CD4-positive, alpha-beta T cell (primary cell): ENCODE data around the gene SP9. TPM values are rescaled to one million over a fixed set of nuclear protein-coding genes. Genes with fewer than 3 reads are reported as not detected.

Experiments
- ATAC-seq: fragments of 200-7000 bp; cut with Tn5 transposase; one replicate; pipeline ENCODE4 v1.10.0; 2022; ENCODE audit warnings: mild to moderate bottlenecking; ENCODE audit not compliant: poor library complexity
- CTCF ChIA-PET: fragments of 350-600 bp; sonication (Branson Sonifier 250); formaldehyde crosslinking; loops from one replicate; lab custom pipeline; 2021; ENCODE audit warnings: antibody characterized with exemption, inconsistent platforms; lab: Charles Lee
- POLR2A ChIA-PET: fragments of 350-600 bp; sonication (Branson Sonifier 250); formaldehyde crosslinking; loops from one replicate; lab custom pipeline; 2021; ENCODE audit warnings: antibody characterized with exemption, inconsistent platforms; lab: Charles Lee
- DNase-seq, 14 experiments: peaks; one replicate each; pipeline ENCODE4 v3.0.0-alpha.2; 2013 to 2020; ENCODE audit warnings: mixed read lengths in 2 of 14
- H3K27ac ChIP-seq, 2 donors: one replicate each; pipeline versions ENCODE4 v1.5.1 to v1.7.0; 2013; ENCODE audit warnings: low read length in 2 of 2, low read depth in 1 of 2, mild to moderate bottlenecking in 1 of 2
- H3K27me3 ChIP-seq, 2 experiments: 1 replicate in 1 of 2; 2 replicates in 1 of 2; pipeline versions ENCODE4 v1.6.1 to v1.7.0; 2013; ENCODE audit warnings: low read length in 2 of 2, control low read depth in 1 of 2, mild to moderate bottlenecking in 1 of 2, moderate library complexity in 1 of 2; ENCODE audit not compliant: insufficient read depth in 2 of 2, control insufficient read depth in 1 of 2
- H3K36me3 ChIP-seq: one replicate; pipeline ENCODE4 v1.6.1; 2013; ENCODE audit warnings: low read length, control low read depth; ENCODE audit not compliant: insufficient read depth
- H3K4me1 ChIP-seq: one replicate; pipeline ENCODE4 v1.6.1; 2013; ENCODE audit warnings: low read length, control low read depth; ENCODE audit not compliant: insufficient read depth
- H3K4me3 ChIP-seq: one replicate; pipeline ENCODE4 v1.5.1; 2013; ENCODE audit warnings: mild to moderate bottlenecking, low read length, moderate library complexity
- H3K9me3 ChIP-seq, 2 experiments: 1 replicate in 1 of 2; 2 replicates in 1 of 2; pipeline versions ENCODE4 v1.6.1 to v1.7.0; 2013; ENCODE audit warnings: low read length in 2 of 2, mild to moderate bottlenecking in 2 of 2, control low read depth in 1 of 2, moderate library complexity in 1 of 2; ENCODE audit not compliant: control insufficient read depth in 1 of 2, insufficient read depth in 1 of 2
- H3K27ac Mint-ChIP-seq: one replicate; pipeline ENCODE4 v1.8.0; 2020; ENCODE audit warnings: mixed read lengths
- H3K27me3 Mint-ChIP-seq: one replicate; pipeline ENCODE4 v1.8.0; 2021; ENCODE audit warnings: mixed read lengths
- H3K36me3 Mint-ChIP-seq: one replicate; pipeline ENCODE4 v1.8.0; 2021; ENCODE audit warnings: low read depth, mixed read lengths
- H3K4me1 Mint-ChIP-seq: one replicate; pipeline ENCODE4 v1.8.0; 2021; ENCODE audit warnings: low read depth, mixed read lengths
- H3K4me3 Mint-ChIP-seq: one replicate; pipeline ENCODE4 v1.8.0; 2020; ENCODE audit warnings: mild to moderate bottlenecking, mixed read lengths
- H3K9me3 Mint-ChIP-seq: one replicate; pipeline ENCODE4 v1.8.0; 2020; ENCODE audit warnings: mixed read lengths
- intact Hi-C, 2 experiments: fragments of 100-400 bp; cut with DNase I in 1 of 2; cut with micrococcal nuclease in 1 of 2; formaldehyde crosslinking; loops; one replicate each; pipeline versions ENCODE4 v1.15.1 to v1.9.0; 2023 to 2025; cut with DNase I, micrococcal nuclease
- total RNA-seq, 174 experiments: library from RNA in 2 of 174; stranded (reverse) in 2 of 174; gene quantifications; one replicate each; pipeline ENCODE4 v1.2.3 and lab custom pipeline; 2021 to 2026
- TF ChIP-seq, protein P1 (sequence below): fragments of 200-600 bp; IDR thresholded peaks from one replicate; pipeline ENCODE4 v1.8.0; 2022; ENCODE audit warnings: antibody characterized with exemption, mild to moderate bottlenecking

The SP9 gene
- total RNA-seq, 2 experiments from 2014 or later: not detected

DNA sequence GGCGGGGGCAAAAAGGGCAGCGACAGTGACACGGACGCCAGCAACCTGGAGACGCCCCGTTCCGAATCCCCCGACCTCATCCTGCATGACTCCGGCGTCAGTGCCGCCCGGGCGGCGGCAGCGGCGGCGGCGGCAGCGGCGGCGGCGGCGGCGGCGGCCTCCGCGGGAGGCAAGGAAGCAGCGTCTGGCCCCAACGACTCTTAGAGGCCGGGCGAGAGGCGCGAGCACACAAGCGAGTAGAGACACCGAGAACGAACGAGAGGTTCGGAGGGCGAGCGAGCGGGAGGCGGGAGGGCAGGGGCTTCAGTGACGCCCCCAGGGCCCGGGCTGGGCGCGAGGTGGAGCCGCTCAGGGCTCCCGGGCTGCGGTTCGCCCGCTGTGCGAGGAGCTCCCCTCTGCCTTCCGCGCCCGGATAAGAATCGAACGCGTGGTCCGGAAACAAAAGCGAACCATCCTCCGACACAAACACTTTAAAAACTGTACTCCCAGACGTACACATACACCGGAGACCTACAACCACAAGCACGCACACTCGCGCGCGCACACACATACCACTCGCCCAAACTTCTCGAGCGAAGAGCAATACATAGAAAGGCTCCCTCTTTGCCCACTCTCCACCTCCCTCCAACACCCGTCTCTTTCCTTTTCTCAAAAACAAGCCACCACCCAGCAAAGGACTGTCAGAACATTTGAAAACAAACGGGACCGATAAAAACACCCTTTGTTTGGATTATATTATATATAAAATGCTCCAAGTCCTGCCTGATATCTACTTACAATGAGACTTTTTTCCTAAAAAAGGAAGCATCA is 2.8 kb downstream of the SP9 start:
- peak overlapping the region; percentile 59 for H3K27ac Mint-ChIP-seq

DNA sequence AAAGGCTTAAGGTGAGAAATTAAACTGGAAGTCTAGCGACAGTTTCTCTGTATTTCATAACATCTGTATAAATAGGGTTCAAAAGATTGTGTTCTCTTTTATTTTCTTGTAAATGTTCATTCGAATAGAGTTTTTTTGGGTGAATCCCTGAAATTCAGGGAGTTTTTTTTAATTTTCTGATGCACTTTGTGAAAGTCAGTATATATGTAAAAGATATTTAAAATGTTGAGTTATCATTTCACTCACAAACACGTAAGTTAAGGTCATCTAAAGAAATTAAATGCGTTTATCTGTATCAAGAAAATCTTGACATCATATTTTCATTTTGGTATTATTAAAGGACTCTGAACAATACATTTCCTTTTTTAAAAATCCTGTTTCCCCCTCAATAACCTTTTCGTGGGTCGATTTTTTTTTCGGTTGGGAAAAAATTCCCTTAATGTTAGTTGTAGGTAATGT is 3.4 kb downstream of the SP9 start:
- ATAC-seq: no peak
- no peaks in the 10 kb centered on the region for H3K36me3 ChIP-seq
- Mint-ChIP-seq H3K4me1 (peaks cover 48% of the 10 kb centered on the region), H3K9me3 (no peaks in the 10 kb centered on the region), H3K36me3 (peaks cover 5% of the 10 kb centered on the region), H3K27ac (peak overlapping the region; percentile 59), H3K4me3 (peak overlapping the region; percentile 75), H3K27me3 (peaks cover 81% of the 10 kb centered on the region)
- intact Hi-C loops: loop anchor here (5.0 to 10.0 kb wide), 3 partner anchors 583 to 1747 kb away; partner anchors contain the start of gene EVX2 (in 2 of the 2)
- H3K4me3 ChIP-seq: no peak overlapping the region
- H3K27me3 ChIP-seq: peaks cover 67 to 91% of the 10 kb centered on the region in 2 experiments
- POLR2A ChIA-PET: interaction anchor here (0.6 to 1.4 kb wide), 4 partner anchors 12 to 1746 kb away, joined by 3 read pairs; partner anchors contain the start of gene SCRN3
- H3K9me3 ChIP-seq: peaks cover 4 to 47% of the 10 kb centered on the region in 2 experiments
- H3K27ac ChIP-seq: no peak overlapping the region
- no peak for DNase-seq
- CTCF ChIA-PET: no interaction called here
- TF ChIP-seq, protein P1, sequence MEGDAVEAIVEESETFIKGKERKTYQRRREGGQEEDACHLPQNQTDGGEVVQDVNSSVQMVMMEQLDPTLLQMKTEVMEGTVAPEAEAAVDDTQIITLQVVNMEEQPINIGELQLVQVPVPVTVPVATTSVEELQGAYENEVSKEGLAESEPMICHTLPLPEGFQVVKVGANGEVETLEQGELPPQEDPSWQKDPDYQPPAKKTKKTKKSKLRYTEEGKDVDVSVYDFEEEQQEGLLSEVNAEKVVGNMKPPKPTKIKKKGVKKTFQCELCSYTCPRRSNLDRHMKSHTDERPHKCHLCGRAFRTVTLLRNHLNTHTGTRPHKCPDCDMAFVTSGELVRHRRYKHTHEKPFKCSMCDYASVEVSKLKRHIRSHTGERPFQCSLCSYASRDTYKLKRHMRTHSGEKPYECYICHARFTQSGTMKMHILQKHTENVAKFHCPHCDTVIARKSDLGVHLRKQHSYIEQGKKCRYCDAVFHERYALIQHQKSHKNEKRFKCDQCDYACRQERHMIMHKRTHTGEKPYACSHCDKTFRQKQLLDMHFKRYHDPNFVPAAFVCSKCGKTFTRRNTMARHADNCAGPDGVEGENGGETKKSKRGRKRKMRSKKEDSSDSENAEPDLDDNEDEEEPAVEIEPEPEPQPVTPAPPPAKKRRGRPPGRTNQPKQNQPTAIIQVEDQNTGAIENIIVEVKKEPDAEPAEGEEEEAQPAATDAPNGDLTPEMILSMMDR: no peak
- H3K4me1 ChIP-seq: peaks cover 72% of the 10 kb centered on the region

More for the DNA sequence above, 2.8 kb downstream of the SP9 start:
- Mint-ChIP-seq H3K27me3 (peaks cover 81% of the 10 kb centered on the region), H3K36me3 (peaks cover 5% of the 10 kb centered on the region), H3K4me1 (peaks cover 48% of the 10 kb centered on the region), H3K9me3 (no peaks in the 10 kb centered on the region), H3K4me3 (peak overlapping the region; percentile 75)
- TF ChIP-seq, protein P1: no peak
- Histone ChIP-seq H3K9me3 (peaks cover 4 to 53% of the 10 kb centered on the region in 2 experiments), H3K36me3 (no peaks in the 10 kb centered on the region), H3K4me3 (peak overlapping the region; percentile 40), H3K27me3 (peaks cover 69 to 91% of the 10 kb centered on the region in 2 experiments), H3K27ac (no peak overlapping the region), H3K4me1 (peaks cover 74% of the 10 kb centered on the region)
- ATAC-seq (peak; percentile 24), DNase-seq (peak in 6 of 14 experiments; percentile 20 to 71 (median 38))
- POLR2A ChIA-PET: interaction anchor here (0.6 to 1.4 kb wide), 5 partner anchors 10 to 1747 kb away, joined by 3 to 7 read pairs (median 3); partner anchors contain the start of gene SCRN3
- intact Hi-C loops: loop anchor here (5.0 to 10.0 kb wide), 3 partner anchors 583 to 1747 kb away; partner anchors contain the start of gene EVX2 (in 2 of the 2)
- CTCF ChIA-PET: no interaction called here

DNA sequence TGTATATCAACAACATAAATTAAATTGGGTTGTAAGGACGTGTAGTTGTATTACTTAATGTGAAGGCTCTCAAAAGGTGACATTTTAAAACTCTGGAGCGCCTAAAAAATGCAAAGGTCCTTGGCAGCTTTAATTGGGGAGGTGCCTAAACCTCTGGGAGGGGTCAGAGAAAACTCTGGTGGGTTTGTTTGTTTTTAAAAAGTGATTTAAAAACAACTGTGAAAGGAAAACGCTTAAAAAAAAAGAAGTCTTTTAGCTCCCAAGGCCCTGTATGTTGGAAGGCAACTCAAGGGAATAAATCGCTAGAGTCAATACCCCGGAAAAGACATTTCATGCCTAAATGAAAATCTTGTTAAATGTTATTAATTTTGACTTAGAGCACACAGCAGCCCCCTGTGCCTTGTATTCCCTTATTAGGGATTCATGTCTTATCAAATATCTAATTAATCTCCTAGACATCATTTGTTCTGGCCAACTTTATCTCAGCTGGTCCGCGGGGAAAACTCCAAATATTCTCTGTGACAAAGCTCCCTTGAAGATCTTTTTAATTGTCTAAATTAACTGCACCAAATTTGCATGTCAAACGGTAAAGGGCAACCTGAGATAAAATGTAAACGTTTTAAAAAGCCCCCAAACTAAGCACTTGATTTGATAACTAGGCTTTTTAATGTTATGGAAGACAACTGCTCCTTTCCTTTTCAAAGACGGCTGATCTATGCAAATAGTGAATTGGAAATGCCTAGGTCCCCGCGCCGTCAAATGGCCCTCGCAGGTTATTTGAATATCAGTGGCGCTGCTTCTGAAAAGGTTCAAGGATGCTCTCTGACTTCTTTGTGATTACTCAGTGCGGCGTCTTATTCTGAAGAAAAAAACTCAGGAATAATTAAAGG is 4.2 kb downstream of the SP9 start:
- Mint-ChIP-seq H3K36me3 (peaks cover 5% of the 10 kb centered on the region), H3K4me1 (peaks cover 46% of the 10 kb centered on the region), H3K27me3 (peaks cover 81% of the 10 kb centered on the region), H3K4me3 (no peak overlapping the region), H3K27ac (no peak overlapping the region), H3K9me3 (no peaks in the 10 kb centered on the region)
- Histone ChIP-seq H3K27ac (no peak overlapping the region), H3K4me1 (peaks cover 72% of the 10 kb centered on the region), H3K27me3 (peaks cover 67 to 91% of the 10 kb centered on the region in 2 experiments), H3K36me3 (no peaks in the 10 kb centered on the region), H3K9me3 (peaks cover 4 to 45% of the 10 kb centered on the region in 2 experiments), H3K4me3 (no peak overlapping the region)
- TF ChIP-seq, protein P1: no peak
- intact Hi-C loops: loop anchor here (5.0 to 10.0 kb wide), 3 partner anchors 584 to 1746 kb away; partner anchors contain the start of gene EVX2 (in 2 of the 2)
- ATAC-seq: no peak
- ChIA-PET CTCF (interaction anchor here (0.9 kb wide), 1 partner anchor 936 kb away, joined by 3 read pairs; no protein-coding TSS in a partner anchor), POLR2A (no interaction called here)
- peak in 1 of 14 experiments; percentile 28 for DNase-seq
